GM21717 (cell line): ENCODE measurements around the gene SPAG8.

Experiments
- ATAC-seq: cut with Tn5 transposase; IDR thresholded peaks from one replicate; pipeline ENCODE4 v1.9.1; 2021; ENCODE audit warnings: mild to moderate bottlenecking, moderate library complexity; ENCODE audit not compliant: unreplicated experiment

Gene SPAG8, protein sequence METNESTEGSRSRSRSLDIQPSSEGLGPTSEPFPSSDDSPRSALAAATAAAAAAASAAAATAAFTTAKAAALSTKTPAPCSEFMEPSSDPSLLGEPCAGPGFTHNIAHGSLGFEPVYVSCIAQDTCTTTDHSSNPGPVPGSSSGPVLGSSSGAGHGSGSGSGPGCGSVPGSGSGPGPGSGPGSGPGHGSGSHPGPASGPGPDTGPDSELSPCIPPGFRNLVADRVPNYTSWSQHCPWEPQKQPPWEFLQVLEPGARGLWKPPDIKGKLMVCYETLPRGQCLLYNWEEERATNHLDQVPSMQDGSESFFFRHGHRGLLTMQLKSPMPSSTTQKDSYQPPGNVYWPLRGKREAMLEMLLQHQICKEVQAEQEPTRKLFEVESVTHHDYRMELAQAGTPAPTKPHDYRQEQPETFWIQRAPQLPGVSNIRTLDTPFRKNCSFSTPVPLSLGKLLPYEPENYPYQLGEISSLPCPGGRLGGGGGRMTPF

DNA sequence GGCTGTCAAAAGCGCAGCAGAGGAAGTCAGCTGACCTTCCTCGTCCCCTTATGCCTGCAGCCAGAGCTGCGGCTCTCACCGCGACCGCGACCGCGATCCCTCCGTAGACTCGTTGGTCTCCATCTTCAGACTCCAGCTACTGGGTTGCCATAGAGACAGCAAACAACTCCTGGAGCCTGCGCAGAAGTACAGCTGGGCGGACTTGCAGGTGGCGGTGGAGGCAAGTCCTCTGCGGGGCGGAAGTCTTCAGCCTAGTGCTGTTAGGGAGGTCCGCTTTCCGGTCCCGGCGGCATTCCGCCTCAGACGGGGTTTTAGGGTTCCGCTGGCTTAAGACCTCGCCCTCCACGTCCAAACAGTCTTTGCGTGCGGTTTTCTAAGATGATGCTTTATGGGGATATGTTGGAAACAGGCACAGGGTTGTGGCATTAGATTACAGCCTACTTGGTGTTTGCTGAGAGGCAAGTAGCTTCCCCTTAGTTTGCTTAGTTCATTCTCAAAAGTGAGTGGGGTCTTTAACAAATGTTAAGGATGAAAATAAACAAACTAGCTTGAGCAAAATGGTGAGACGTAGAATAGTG is at the start of gene SPAG8:
TSS of gene SPAG8 (minus strand) at position 238 of the 578 bp plus-strand sequence. CDS start at position 123, 115 bp downstream.
- ATAC-seq, result peak; percentile 61

DNA sequence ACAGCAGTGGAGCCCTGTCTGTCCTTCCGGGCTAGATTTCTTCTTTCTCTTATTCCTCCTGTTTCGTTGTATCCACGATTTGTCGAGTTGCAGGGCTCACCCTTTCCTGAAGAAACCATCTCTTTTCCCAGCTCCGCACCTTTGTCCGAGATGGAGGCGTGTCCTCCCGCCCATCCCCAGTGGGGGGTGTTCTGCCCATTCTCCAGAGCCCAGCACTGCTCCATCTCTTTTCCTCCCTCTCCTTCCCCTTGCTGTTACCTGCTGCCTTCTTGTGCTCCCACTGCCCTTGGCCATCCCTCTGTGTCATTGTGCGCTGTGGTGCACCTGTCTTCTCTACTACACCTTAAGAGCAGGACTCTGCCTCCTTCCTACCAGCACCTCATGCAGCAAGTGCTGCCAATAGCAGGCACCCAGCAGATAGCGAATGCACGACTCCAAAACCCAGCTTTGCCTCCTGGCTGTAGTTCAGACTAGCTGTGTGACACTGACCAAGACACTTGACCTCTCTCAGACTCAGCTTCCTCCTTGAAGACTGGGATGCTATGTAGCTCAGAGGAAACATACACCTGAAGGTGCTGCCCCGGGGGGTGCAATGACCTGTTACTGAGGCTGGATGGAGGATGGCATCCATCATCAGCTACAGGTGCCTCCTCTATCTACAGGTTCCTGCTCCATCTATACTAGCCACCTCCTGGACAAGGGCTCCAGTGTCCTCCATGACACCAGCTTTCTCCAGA is 49.3 kb upstream of the SPAG8 start:
- ATAC-seq, result no peak

DNA sequence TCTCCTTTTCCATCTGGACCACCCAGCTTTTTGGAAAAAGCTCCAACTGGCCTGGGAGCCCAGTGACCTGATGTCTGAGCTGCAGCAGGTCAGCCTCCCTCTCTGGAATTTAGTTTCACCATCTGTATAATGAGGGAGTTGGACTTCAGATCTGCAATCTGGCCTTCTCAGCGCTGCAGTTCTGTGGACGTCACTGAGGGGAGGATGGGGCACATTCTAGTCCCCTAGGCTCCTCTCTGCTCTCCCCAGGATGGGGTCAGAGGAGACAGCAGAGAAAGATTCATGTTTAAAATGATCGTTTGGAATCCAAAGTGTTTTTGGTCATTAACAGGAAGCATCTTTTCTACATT is 47.9 kb upstream of the SPAG8 start:
- no peak for ATAC-seq

DNA sequence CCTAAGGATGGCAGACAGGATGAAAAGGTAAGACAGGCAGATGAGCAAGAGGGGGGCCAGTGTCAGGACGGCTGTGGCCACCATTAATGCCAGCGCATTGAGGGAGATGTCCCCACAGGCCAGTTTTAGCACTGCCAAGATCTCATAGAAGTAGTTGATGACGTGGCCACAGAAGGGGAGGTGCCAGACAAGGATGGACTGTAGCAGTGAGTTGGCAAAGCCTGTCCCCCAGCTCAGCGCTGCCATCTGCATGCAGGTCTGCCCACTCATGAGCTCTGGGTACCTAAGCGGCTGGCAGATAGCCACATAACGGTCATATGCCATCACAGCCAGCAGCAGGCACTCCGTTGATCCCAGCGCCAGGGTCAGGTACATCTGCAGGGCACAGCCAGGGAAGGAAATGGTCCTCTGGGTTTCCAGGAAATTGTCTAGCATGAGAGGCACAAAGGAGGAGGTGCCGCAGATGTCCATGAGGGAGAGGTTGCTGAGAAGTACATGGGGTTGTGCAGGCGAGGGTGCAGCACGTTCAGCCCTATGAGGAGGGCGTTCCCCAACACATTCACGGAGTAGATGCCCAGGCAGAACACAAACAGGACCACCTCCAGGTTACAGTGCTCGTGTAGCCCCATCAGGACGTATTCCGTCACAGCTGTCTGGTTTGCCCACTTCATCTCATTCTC is 47.4 kb upstream of the SPAG8 start:
- no peak for ATAC-seq

DNA sequence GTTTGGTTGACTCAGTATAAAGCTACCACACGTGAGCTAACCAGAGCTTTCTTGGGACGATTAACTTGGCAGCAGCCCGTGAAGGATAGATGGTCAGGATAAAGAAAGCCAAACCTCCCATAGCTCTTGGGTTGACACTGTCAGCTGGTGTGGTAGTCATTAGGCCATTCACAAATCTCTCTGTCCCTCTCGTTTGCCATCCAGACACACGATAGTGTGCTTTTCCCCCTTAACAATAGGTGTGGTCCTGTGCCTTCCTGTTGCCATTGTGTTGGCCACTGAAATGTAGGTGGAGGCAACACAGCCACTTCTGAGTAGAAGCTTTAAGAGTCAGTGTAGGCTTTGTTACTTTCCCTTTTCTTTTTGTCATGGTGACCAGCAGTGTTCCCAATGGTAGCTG is 46.4 kb upstream of the SPAG8 start:
- no peak for ATAC-seq

DNA sequence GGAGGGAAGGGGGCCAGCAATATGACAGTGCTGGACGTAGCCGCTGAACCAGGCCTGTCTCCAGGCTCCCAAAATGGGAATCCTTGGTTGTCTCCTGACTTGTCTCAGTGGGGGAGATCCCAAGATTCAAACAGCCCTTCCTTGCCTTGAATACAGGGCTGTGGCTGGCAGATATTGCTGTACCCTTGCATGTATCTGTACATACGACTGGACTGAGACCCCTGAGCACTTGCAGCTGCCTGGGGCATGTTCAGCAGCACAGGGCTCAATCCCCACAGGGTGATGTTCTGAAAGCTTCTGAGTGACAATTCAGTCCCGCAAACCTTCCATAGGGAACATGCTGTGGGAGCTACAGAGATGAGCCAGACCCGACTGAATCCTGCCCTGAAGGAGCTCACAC is 44.8 kb upstream of the SPAG8 start:
- no peak for ATAC-seq

DNA sequence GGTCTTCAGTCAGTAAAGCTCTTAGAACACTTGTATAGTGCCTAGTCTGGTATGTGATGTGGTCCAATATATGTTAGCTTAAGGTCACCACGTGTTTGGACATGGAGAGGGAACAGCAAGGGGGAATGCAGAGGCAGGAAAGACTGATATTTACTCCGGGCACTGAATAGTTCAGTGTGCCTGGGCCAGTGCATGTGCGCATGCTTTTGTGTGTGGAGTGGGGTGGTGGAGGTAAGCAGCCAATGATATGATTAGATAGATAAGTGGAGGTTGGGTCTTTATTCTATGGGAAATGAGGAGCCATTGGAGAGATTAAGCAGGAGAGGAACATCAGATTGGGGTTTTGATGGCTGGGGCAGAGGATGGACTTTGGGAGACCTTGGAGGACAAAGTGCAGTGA is 44.1 kb upstream of the SPAG8 start:
- no peak for ATAC-seq

DNA sequence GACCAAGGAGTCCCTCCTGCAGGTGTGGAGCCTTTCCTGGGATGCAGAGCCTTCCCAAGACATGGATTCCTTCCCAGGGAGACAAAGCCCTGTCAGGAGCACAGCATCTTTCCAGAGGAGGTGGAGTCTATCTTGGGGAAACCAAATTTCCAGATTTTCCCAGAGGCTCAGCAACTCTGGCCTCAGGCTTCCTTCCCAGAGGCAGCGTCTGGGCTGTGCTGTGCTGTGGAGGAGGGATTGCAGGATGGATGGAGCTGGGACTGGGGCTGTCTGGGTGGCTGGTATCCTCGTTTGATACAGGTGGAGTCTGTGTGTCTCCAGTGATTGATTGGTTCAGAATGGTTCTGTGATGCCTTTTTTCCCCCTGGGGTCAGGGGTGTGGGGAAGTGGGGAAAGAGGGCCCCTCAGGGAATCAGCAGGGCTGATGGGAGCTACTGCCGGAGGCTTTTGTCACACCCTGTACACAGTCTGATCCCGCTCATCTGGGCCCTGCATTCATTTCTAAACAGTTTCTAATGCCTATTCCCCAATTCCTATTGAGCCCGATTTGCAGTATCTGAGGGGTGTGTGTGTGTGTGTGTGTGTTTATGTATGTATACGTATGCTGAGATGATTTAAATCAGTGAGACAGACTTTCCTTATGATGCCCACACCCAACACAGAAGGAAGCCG is 42.2 kb upstream of the SPAG8 start:
- no peak for ATAC-seq

DNA sequence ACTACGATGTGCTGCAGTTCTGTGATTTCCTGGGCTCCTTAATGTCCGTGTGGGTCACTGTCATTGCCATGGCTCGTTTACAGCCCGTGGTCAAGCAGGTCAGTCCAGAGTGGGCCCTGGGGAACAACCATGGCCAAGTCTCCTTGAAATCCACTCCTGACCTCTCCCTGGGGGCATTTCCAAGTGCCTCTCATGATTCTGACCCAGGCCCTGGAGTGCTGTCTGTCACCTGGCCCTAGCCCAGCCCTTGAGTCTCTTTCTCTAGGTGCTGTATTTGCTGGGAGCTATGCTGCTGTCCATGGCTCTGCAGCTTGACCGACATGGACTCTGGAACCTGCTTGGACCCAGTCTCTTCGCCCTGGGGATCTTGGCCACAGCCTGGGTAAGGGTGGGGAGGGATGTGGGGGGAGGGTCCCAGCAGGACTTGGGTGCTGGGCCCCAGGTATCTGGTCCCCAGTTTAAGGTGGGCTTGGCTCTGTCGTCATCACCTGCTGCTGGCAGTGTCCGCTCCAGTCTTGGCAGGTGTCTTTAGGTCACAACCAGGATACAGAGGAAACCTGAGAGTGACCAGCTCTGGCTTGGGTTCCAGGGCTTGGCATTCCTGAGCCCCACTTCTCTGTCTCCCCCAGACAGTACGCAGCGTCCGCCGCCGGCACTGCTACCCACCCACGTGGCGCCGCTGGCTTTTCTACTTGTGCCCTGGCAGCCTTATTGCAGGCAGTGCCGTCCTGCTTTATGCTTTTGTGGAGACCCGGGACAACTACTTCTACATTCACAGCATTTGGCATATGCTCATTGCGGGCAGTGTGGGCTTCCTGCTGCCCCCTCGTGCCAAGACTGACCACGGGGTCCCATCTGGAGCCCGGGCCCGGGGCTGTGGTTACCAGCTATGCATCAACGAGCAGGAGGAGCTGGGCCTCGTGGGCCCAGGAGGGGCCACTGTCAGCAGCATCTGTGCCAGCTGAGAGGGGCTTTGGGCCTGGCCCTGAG is 41.1 kb upstream of the SPAG8 start:
- ATAC-seq, result no peak

DNA sequence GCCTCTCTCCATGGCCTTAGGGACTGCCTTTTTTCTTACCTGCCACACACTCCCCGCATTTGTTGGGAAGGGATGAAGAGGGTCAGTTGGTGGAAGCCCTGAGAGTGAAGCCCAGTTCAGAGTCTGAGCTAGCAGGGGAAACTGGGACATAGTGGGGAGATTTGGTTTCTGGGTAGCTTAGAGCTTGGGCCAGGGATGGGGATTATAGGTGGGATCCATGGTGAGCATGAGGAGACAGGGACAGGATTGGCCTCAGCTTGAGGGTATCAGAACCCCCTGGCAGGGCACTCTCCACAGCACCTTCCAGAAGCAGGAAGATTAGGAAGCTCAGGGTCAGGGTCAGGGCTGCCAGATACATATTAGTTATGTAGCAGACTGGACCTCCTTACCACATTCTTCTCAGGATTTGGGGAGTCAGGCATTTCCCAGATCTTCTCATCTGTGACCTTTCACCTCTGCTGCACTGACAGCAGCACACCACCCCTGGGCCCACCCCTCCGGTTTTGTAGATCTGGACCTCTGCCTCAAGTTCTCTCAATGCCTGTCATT is 40.3 kb upstream of the SPAG8 start:
- ATAC-seq, result no peak

DNA sequence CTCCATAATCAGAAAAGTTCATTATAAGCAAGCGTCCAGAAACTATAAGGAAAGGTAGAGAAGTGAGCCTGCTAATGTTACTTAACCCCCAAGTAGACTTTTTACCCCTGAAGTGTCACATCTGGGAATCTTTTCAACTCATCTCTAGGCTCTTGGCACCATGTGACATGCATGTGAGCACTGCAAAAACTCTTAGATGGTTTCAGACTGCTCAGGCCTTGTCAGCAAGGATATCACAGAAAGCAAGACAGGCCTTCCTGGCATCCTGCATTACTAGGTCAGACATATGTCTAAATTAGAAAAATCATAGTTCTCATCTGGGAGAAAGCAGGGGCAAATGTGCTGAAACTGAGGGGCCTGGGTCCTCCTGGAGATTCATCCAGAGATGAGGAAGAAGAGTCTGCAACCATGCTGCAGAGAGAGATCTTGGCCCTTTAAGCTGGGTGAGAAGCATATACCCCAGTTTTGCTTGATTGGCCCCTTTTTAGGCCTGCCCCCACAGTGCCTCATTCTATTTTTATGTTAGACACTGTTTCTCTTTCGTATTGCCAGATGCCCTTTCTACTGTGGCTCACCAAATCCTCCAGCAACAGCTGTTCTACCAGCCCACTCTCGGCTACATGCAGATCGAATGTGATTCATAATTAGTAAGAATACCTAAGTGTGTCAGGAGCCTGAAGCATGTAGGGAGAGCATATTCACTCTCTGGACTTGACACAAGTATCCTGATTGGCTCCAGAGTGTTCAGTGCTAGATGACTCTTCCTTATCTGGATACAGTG is 35.9 kb upstream of the SPAG8 start:
- peak; percentile 92 for ATAC-seq

DNA sequence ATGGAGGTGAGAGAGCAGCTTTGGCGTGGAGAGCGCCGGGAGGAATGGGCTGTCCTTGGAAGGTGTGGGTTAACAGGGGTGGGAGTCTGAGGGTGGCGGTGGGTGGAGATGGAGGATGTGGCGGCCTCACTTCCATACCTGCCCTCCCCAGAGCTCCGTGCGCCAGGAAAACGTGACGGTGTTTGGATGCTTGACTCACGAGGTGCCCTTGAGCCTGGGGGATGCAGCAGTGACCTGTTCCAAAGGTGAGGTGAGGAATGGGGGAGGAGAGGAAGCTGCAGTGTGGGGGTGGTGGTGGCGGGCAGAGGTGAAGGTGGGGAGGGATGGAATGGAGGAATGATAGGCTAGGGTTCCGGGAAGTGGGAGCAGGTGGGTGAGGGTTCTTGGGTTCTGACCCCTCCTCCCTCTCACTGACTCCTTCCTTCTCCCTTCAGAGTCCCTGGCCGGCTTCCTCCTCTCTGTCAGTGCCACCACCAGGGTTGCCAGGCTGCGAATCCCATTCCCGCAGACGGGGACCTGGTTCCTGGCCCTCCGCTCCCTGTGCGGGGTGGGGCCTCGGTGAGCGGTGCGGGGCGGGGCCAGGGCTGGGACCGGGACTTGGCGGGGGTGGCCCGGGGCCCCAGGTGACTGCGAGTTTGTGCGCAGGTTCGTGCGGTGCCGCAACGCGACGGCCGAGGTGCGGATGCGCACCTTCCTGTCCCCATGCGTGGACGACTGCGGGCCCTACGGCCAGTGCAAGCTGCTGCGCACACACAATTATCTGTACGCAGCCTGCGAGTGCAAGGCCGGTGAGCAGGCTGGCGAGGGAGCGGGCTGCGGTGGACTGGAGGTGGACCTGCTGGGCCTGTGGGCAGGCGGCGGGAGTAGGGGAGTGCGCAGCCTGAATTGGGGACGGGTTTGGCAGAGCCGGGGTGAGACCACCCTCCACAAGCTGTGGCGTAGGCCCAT is 34.0 kb upstream of the SPAG8 start:
- ATAC-seq, result no peak

DNA sequence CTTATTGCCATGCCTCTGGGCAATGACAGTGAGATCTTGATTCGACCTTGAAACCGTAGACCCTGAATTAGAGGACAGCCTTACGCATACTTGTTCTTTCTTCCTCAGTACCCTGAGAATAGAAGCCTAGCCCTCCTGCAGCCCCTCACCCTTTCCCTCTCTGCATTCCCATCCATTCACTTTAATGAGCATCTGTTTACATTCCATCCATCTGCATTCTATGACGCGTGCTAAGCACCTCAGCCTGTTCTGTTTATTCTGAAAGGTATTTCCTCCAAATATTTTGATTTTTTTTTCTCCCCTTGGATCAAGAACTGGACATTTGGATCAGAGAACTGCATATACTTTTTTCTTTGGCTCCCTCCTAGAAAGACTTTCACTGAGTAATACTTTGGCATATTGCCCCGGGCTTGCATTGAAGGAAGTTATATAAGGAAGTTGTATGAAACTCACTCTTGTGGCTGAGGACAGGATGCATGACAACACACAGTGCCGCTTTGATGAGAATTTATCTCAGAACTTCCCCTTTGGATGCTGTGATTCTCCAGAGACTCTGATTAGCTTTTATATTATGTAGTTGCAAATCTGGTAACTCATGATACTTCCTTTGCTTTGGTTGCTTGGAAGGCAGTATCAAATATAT is 32.7 kb upstream of the SPAG8 start:
- no peak for ATAC-seq

DNA sequence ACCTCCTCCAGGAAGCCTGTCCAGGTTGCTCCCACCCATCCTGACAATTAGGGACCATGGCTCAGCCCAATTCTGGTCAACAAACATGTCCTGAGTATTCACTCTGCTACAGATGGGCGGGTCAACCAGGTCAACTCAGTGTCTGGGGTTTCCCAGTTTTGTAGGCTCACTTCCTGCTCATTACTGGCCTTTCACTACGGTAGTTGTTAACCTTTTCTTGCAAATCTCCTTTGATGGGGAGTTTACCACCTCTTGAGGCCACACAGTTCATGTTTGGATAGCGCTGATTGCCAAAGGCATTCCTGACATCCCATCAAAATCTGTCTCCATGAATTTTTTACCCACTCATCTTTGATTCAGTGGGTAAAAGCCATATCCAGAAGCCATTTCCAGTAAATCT is 30.7 kb upstream of the SPAG8 start:
- ATAC-seq, result peak; percentile 64

DNA sequence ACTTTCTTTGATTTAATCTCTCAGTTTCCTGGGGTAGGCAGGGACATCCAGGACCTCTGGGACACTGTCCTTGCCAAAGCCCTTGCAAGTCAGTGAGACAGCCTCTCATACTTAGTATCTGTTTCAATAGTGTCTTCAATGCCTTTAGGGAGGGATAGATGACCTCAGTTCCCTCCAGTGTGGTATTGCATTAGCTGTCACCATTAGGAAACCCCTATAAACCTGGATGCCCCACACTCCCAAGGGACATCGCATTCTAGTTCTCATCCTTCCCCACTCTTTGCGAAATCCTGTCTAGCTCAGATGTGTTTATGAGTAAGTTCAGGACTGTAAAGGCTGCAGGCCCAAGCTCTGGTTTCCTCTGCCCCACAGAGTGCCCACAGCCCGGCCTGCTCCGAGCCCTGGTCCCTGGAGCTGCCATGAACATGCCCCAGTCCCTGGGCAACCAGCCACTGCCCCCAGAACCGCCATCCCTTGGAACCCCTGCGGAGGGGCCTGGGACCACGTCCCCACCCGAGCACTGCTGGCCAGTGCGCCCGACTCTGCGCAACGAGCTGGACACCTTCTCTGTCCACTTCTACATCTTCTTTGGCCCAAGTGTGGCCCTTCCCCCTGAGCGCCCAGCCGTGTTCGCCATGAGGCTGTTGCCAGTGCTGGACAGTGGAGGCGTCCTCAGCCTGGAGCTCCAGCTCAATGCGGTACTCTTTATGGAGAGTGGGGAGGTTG is 30.1 kb upstream of the SPAG8 start:
- ATAC-seq, result no peak

DNA sequence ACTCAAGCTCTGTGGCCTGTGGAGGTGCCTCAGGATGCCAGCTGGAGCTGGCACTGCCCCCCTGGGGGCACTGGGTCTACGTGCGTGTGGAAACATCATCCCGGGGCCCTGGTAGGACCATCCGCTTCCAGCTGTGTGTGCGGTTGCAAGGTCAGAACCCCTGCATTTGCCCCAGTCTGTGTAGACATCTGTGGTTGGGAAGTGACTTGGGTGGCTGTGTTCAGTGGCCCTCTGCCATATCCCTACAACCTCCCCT is 29.5 kb upstream of the SPAG8 start:
- ATAC-seq, result no peak
